ENCODE results near the gene C2CD4C.
"Not testable (repeated sequence)": the region's sequence is repeated elsewhere in the genome, so short reads cannot be mapped to it uniquely, and the experiment has no call there.

C2CD4C gene

DNA sequence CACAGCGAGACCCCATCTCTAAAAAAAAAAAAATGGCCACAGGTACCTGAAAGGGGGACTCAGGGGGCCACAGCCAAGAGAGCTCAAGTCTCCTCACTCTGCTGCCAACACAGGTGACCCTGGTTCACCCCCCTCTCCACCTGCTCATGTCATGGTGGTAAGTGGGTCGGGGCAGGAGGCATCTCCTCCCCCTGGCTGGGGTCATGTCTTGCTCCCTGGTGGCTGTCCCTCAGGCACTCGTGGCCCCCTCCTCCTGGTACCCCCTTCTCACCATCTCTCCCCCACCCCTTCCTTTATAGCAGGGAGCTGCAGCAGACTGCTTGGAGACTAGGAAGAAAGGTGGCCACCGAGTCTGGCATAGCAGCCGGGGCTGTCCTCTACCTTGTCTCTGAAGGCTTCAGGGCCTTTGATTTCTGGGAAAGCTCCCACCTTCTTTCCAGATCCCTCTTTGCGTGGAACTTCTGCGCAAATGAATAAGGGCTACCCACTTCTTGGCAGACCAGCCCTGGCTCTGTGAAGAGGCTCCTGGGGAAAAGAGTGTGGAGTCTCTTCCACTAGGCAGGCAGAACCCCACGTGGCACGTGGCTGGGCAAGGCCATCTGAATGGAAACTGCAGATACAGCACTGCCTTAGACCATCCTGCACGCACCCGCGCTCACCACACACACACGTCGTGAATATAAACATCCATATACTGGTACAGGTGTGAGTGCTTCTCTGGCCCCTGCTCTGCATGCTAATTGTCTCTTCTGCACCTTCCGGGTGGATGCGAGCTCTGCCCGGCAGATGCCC, 44.3 kb downstream of the C2CD4C start:
- TF ChIP-seq, protein P1, sequence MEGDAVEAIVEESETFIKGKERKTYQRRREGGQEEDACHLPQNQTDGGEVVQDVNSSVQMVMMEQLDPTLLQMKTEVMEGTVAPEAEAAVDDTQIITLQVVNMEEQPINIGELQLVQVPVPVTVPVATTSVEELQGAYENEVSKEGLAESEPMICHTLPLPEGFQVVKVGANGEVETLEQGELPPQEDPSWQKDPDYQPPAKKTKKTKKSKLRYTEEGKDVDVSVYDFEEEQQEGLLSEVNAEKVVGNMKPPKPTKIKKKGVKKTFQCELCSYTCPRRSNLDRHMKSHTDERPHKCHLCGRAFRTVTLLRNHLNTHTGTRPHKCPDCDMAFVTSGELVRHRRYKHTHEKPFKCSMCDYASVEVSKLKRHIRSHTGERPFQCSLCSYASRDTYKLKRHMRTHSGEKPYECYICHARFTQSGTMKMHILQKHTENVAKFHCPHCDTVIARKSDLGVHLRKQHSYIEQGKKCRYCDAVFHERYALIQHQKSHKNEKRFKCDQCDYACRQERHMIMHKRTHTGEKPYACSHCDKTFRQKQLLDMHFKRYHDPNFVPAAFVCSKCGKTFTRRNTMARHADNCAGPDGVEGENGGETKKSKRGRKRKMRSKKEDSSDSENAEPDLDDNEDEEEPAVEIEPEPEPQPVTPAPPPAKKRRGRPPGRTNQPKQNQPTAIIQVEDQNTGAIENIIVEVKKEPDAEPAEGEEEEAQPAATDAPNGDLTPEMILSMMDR (IDR thresholded peaks at IDR 0.05; ENCODE audit: low read depth, low read length): no peak
- H3K4me3 ChIP-seq (ENCODE audit: low read depth, low read length): no peak overlapping the region

DNA sequence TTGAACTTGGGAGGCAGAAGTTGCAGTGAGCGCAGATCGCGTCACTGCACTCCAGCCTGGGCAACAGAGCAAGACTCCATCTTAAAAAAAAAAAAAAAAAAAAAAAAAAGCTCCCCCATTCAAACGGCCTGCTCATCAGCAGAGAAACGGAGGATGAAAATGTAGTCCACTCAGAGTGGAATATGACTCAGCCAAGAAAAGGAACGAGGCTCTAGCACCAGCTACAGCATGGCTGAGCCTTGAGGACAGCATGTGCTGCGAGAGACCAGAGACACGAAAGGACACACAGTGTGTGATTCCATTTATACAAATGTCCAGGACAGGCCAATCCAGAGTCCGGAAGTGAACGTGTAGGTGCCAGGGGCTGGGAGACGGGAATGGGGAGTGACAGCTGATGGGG, 46.3 kb downstream of the C2CD4C start:
- no peak overlapping the region for H3K27ac ChIP-seq
- TF ChIP-seq, protein P1 (IDR thresholded peaks at IDR 0.05; ENCODE audit: low read depth, low read length): no peak
- no peaks in the 10 kb centered on the region for H3K36me3 ChIP-seq
- H3K9me3 ChIP-seq (ENCODE audit: severe bottlenecking): no peaks in the 10 kb centered on the region
- H3K27me3 ChIP-seq (ENCODE audit: insufficient read depth, low read depth, severe bottlenecking): no peaks in the 10 kb centered on the region
- H3K4me3 ChIP-seq (ENCODE audit: low read depth, low read length): no peak overlapping the region
- DNase-seq: no peak

More for the DNA sequence above, 44.3 kb downstream of the C2CD4C start:
- H3K9me3 ChIP-seq (ENCODE audit: severe bottlenecking): no peaks in the 10 kb centered on the region
- no peak overlapping the region for H3K27ac ChIP-seq
- no peaks in the 10 kb centered on the region for H3K36me3 ChIP-seq
- DNase-seq: no peak
- no peaks in the 10 kb centered on the region for H3K27me3 ChIP-seq (ENCODE audit: insufficient read depth, low read depth, severe bottlenecking)

DNA sequence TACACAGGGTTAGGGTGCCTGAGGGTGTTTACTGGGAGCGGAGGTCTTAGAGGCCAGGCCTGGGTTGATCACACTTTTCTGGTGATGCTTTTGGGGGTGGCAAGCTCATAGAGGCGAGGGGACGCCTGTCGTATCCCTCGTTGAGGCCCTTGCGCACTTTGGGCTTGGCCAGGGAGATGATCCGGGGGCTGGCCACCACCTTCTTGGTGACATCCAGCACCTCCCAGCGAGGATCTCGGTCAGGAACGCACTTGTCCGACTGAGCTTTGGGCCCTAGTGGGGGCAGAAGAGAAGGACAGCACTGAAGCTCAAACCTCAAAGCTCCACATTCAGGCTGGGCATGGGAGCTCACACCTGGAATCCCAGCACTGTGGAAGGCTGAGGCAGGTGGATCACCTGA, 46.8 kb downstream of the C2CD4C start:
- TF ChIP-seq, protein P1 (IDR thresholded peaks at IDR 0.05; ENCODE audit: low read depth, low read length): no peak
- Histone ChIP-seq H3K36me3 (no peaks in the 10 kb centered on the region), H3K9me3 (ENCODE audit: severe bottlenecking) (no peaks in the 10 kb centered on the region), H3K4me3 (ENCODE audit: low read depth, low read length) (no peak overlapping the region), H3K27ac (no peak overlapping the region), H3K27me3 (ENCODE audit: insufficient read depth, low read depth, severe bottlenecking) (no peaks in the 10 kb centered on the region)
- DNase-seq: no peak

DNA sequence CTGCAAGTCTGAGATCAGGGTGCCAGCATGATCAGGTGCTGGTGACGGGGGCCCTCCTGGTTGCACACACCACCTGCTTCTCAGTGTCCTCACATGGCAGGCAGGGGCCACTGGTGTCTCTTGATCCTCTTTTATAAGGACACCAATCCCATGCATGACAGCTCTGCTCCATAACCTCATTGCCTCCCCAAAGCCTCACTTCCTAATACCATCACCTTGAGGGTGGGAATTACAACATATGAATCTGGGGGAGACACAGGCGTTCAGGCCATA, 49.4 kb downstream of the C2CD4C start:
- Histone ChIP-seq H3K36me3 (no peaks in the 10 kb centered on the region), H3K9me3 (ENCODE audit: severe bottlenecking) (no peaks in the 10 kb centered on the region), H3K27ac (no peak overlapping the region), H3K27me3 (ENCODE audit: insufficient read depth, low read depth, severe bottlenecking) (no peaks in the 10 kb centered on the region), H3K4me3 (ENCODE audit: low read depth, low read length) (no peak overlapping the region)
- TF ChIP-seq, protein P1 (IDR thresholded peaks at IDR 0.05; ENCODE audit: low read depth, low read length): no peak
- DNase-seq: peak; percentile 79

GRCh38 chr19:355536-355935, 53.4 kb downstream of the C2CD4C start:
- H3K27ac ChIP-seq; H3K9me3 ChIP-seq (ENCODE audit: severe bottlenecking); H3K4me3 ChIP-seq (ENCODE audit: low read depth, low read length); DNase-seq; H3K36me3 ChIP-seq; H3K27me3 ChIP-seq (ENCODE audit: insufficient read depth, low read depth, severe bottlenecking): not testable (repeated sequence)
